Measurements from ENCODE around the gene MYZAP. TPM values are rescaled to one million over a fixed set of nuclear protein-coding genes. Genes with fewer than 3 reads are reported as not detected.

The MYZAP gene
- total and polyA plus RNA-seq, 9 donors, result 1.1 to 11.3 (median 5.5) TPM

DNA sequence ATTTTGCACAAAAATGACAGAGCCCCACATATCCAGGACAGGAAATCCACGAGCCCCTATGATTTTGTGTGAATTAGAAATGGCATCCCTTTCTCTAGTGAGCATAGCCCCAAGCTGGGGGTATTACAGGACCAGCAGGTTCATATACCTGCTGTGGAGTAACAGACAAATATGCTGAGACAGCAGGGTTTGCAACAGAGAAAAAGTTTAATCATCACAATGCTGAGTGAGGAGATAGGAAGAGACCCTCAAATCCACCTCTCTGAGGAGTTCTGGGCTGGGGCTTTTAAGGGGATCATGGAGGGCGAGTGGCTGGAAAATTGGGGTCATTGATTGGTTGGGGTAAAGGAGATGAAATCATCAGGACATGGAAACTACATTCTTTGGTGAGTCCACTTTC lies 8.4 kb upstream of the MYZAP start:
- intact Hi-C loops (cut with DNase I), result no loop called here
- DNase-seq, result no peak
- H3K4me1 ChIP-seq (ENCODE audit: insufficient read depth), result no peaks in the 10 kb centered on the region
- TF ChIP-seq POLR2A (IDR thresholded peaks at IDR 0.05) (no peak), CTCF (IDR thresholded peaks at IDR 0.05) (no peak), EP300 (IDR thresholded peaks at IDR 0.05) (no peak)
- H3K9me3 ChIP-seq, result peaks cover 0 to 3% of the 10 kb centered on the region in 2 donors
- no peak overlapping the region for H3K4me3 ChIP-seq
- H3K27me3 ChIP-seq, result no peaks in the 10 kb centered on the region
- 84 to 89% (median 87%) methylated on average over 2 of the region's 2 CpGs for WGBS, 3 donors
- H3K36me3 ChIP-seq, result no peaks in the 10 kb centered on the region
- H3K27ac ChIP-seq, result no peak overlapping the region

DNA sequence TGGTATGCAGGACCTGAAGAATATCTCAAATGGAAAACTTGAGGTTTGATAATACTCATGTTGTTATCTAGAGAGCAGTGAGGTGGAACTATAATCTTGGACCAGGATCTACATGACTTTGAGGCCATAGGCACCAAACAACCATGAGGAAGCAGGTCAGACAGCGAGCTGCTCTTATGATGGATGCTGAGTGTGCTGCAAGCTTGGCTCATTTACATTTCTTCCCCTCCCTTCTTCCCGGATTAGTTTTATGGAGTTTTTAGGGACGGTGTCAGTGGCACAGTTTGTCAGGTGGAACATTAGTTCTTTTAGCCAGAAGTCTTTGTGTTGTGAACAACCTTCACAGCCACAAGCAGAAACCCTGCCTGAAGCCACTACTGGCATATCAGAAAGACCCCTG lies 8.0 kb upstream of the MYZAP start:
- no peak overlapping the region for H3K27ac ChIP-seq

GRCh38 chr15:57586661-57587424 lies 4.9 kb upstream of the MYZAP start:
- no peak for DNase-seq
- TF ChIP-seq CTCF (IDR thresholded peaks at IDR 0.05) (no peak), EP300 (IDR thresholded peaks at IDR 0.05) (no peak), POLR2A (IDR thresholded peaks at IDR 0.05) (no peak)
- Histone ChIP-seq H3K9me3 (peaks cover 0 to 3% of the 10 kb centered on the region in 2 donors), H3K27me3 (no peaks in the 10 kb centered on the region), H3K27ac (no peak overlapping the region), H3K4me3 (no peak overlapping the region), H3K4me1 (ENCODE audit: insufficient read depth) (peaks cover 7% of the 10 kb centered on the region), H3K36me3 (no peaks in the 10 kb centered on the region)
- intact Hi-C loops (cut with DNase I), result no loop called here
- 63 to 69% (median 67%) methylated on average over 6 of the region's 6 CpGs for WGBS, 3 donors

More for the DNA sequence above, 8.0 kb upstream of the MYZAP start:
- Histone ChIP-seq H3K4me1 (ENCODE audit: insufficient read depth) (no peaks in the 10 kb centered on the region), H3K36me3 (no peaks in the 10 kb centered on the region), H3K9me3 (peaks cover 0 to 3% of the 10 kb centered on the region in 2 donors), H3K27me3 (no peaks in the 10 kb centered on the region), H3K4me3 (no peak overlapping the region)
- WGBS, 3 donors, result 85 to 92% (median 86%) methylated on average over 3 of the region's 3 CpGs
- DNase-seq, result no peak
- TF ChIP-seq POLR2A (IDR thresholded peaks at IDR 0.05), result no peak
- no peak for TF ChIP-seq EP300 (IDR thresholded peaks at IDR 0.05)
- no peak for TF ChIP-seq CTCF (IDR thresholded peaks at IDR 0.05)
- intact Hi-C loops (cut with DNase I), result no loop called here

DNA sequence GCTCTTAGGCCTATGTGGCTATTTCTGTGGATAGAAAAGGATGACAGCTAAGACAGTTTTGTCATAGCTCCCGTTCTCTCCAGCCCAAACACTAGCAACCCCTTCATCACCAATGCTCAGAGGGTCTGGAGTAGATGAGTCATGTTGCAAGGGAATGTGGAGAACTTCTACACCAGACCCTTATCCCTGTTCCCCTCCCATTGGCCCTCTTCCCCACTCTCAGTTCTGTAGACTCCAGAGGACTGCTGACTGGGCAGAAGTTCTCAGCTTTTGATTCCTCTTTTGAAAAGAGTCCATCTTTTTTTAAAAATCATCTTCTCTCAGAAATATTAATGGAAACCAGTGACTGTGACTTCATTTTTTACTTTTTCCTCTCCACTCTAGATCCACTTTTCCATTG lies 2.4 kb upstream of the MYZAP start:
- TF ChIP-seq EP300 (IDR thresholded peaks at IDR 0.05) (no peak), CTCF (IDR thresholded peaks at IDR 0.05) (no peak), POLR2A (IDR thresholded peaks at IDR 0.05) (no peak)
- 71 to 87% (median 81%) methylated on average over 1 of the region's 1 CpG for WGBS, 3 donors
- Histone ChIP-seq H3K36me3 (no peaks in the 10 kb centered on the region), H3K27ac (no peak overlapping the region), H3K4me1 (ENCODE audit: insufficient read depth) (peaks cover 7% of the 10 kb centered on the region), H3K9me3 (no peaks in the 10 kb centered on the region), H3K4me3 (no peak overlapping the region), H3K27me3 (no peaks in the 10 kb centered on the region)
- no peak for DNase-seq
- intact Hi-C loops (cut with DNase I), result no loop called here

All from ovary (tissue), 9 donors.